Activated T-helper 1 cell treated with anti-CD3 and anti-CD28 coated beads, Interleukin-2, amount 50 U/mL, for 16 hours (primary cell): ENCODE data around the gene SFI1.
"Not testable (repeated sequence)": the region's sequence is repeated elsewhere in the genome, so short reads cannot be mapped to it uniquely, and the experiment has no call there.

Experiments
- DNase-seq, 2 donors: peaks; one replicate each; pipeline ENCODE4 v3.0.0-alpha.2; 2020; ENCODE audit warnings: low read depth in 1 of 2, low spot score in 1 of 2

Gene SFI1

DNA sequence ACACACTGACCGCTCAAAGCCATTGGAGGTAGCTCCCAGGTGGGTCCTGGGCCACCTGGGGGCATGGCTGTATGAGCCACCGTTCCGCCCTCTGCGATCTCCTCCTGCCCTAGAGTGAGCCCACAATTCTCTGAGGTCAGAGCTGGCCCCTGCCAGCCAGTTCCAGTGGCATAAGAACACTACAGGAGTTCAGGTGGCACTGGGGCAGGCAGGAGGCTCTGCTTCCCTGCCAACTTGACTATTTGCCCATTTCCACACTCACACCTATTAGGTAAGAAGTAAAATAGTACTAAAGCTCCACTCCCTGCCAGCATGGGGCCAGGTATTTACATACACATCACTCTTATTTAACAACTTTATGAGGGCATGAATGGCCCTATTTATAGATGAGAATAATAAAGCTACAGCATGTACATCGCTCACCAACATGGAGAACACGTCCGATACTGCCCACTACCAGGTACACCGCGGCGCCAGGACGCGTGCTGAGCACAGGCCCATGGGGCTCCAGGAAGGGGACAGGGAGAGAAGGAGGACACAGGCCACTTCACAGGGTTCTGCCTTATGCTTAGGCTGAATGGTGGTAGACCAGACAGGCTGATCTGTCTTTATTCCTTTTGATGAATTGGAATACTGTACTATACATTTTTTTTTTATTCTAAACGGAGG, 139.4 kb downstream of the SFI1 start:
- DNase-seq = no peak

DNA sequence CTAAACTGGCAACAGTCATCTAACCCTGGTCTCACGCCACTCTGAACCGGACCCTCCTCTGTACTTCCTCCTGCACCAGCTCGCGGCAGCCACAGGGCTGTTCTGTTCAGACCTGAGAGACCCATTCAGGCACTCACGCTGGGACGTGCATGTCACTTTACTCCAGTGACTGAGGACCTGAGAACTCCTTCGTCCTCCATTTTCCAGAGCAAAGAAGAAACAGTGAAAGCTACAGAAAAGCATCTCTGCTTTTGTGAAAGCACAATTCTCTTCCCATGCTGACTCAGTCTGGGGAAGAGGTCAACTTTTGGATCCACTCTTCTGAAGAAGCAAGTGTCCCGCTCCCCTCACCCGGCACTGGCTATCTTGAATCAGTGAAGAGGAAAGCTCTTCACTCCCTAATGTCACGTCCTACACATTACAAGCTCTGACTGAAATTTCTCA, 141.1 kb downstream of the SFI1 start:
- no peak for DNase-seq

DNA sequence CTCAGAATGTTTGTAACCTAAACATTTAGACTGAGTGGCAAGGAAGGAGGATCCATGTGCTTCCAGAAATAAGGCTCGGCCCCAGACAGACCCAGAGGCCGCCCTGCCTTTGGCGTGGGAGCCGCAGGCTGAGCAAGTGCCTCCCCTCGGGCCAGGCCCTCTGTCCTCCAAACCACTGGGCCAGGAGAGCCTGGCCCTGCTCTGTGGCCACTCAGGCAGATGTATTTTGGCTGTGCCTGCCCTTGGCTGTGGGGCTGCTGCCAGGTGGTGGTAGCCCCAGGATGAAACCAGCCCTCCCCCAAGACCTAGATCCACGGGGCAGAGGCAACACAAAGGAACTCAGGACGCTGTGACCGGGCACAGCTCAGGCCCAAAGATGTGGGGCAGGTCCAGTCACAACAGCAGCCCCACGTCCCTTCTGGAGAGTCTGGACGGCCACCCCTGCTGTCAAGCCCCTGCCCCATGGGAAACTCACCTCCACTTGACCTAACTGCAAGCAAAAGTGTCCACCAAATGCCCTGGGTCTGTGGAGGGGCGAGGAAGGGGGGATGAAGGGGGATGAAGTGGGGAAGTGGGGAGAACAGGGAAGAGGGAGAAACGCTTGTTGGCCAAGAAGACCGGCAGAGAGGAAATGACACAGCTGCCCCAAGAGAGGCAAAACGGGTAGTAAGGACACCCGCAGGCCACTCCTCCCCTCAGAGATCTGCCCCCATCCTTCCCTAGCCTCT, 141.7 kb downstream of the SFI1 start:
- DNase-seq = no peak

DNA sequence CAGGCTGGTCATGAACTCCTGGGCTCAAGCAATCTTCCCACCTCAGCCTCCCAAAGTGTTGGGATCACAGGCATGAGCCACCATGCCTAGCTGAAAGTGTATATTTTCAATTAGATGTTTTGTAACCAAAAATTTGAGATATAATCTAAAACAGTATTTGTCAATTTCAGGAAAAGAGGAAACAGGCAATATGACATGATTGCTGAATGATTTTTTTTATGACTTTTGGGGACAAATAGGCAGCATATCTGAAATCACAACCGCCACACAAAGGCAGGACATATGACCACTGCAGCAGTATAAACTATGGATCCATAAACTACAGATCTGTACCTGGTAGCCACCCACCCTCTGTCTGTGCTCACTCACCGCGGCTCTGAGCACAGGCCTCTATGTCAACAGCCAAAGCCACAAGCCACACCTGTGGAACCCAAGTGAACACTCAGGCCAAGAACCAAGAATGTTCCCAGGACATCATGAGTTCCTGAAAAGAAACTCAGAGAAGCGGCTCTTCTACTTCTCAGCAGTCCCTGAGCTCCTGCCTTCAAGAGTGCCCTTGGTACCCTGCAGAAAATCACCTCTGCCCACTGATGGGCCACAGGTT, 143.2 kb downstream of the SFI1 start:
- no peak for DNase-seq

DNA sequence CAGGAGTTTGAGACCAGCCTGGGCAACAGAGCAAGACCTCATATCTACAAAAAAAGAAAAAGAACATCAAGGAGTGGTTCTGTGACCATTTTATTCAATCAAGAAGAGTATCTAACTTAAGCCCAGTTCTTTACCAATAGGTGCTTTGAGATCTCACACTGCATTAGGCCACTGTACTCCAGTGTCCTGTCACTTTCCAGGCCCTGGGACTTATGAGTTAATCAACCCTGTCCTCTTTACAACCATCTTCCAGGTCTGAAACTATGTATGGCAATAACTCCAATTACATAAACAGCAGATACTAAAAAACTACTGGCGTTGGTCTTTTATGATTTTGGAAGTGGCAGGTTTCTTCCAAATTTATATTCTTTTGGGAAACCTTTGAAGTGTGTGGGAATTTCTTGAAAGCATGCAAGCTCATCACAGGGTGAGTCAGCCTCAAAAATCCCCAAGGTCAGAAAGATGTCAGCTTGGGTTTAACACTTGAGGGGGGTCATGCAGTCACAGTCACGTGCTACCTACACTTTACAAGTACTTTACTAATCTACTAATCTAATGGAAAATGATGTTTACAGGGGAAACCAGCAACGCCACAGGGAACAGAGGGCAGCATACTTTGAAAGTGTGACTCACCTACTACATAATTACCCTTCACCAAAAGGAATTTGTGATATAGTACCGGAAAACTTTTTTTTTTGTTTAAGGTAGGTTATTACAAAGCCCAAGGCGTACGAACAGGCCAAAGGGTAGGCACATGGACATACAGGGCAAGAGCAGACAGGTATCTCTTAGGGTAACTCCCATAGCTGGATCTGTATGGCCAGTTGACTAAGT, 150.1 kb downstream of the SFI1 start:
- DNase-seq = no peak

DNA sequence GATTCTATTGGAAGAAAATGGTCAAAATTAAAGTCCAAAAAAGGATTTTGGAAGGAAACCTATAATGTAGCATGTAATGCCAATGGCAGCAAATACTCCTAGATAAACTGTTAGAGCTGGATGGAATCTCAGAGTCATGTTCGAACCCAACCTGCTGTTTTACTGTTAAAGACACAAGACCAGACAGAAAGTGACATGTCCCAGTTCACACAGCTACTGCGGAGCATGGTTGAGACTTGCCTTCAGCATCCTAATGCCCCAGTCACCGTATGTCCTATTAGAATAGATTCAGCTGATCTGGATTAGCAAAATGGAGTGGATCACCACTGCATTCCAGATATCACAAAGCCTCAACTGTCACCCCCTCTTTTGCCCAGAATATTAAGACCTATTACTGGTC, 150.7 kb downstream of the SFI1 start:
- no peak for DNase-seq

DNA sequence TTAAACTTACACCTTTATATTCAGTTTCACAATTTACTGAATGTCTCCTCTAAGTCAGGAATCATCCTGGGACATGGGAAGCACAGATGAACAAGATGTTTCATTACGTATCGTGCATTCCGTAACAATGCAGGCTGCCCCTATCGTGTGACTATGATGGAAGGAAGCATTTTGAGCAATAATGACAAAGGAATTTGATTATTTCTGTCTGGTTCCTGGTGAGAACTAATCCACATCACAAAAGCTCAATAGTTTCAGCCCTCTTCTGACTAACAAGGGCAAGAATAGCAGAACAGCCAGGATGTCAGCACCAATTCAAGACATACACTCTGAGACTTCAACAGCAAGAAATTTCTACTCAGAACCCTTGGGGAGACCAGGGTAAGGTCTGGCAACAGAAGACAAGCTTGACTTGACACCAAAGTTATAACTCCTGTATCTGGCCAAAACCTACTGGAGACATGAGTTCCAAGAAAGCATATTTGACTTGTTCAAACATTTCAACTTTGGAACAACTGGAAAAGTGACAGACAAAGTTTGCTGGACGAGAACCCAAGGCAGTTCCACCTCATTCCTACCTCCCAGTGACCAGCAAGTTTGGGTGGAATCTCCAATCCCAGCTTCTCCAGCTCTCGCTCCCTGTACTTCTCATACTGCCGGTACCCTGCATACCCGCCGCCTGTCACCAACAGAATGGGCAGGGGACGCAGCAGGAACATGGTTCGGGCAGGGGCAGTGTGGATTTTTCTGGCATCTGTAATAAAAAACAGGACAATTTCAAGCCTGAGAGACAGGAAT, 151.4 kb downstream of the SFI1 start:
- no peak for DNase-seq

DNA sequence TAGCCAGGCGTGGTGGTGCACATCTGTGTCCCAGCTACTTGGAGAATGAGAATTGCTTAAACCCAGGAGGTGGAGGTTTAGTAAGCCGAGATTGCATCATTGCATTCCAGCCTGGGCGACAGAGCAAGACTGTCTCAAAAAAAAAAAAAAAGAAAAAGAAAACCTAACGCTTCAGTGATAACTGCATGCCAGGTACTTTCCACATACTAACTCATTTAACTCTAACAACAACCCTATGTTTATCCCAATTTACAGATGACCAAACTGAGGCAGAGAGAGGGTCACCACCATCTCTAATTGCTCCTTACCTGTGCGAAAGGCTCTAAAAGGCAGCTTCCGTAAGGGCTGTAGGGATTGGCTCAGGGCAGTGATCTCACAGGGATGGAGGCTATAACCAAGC, 154.1 kb downstream of the SFI1 start:
- DNase-seq = no peak

DNA sequence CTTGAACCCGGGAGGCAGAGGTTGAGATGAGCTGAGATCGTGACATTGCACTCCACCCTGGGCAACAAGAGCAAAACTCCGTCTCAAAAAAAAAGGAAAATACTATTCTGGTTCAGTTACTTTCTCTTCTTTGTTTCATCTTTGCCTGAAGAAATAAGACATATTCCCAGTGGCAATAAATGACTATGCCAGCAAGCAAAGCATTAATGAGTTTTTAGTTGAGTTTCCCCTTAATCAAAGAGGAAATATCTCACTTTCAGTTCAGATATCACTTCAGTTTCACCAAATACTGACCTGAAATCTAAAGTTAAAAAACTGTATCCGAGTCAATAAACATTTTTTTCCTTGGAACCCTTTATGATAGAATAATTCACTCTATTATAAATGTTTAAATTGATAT, 155.3 kb downstream of the SFI1 start:
- no peak for DNase-seq

DNA sequence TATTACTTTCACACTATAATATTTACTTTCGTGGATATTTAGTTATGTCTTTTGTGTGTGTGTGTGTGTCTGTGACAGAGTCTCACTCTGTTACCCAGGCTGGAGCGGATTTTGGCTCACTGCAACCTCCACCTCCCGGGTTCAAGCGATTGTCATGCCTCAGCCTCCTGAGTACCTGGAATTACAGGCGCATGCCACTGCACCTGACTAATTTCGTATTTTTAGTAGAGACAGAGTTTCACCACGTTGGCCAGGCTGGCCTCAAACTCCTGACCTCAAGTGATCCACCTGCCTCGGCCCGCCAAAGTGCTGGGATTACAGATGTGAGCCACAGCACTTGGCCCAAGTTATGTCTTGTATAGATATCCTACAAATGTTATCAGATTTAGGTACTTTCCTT, 155.8 kb downstream of the SFI1 start:
- no peak for DNase-seq

DNA sequence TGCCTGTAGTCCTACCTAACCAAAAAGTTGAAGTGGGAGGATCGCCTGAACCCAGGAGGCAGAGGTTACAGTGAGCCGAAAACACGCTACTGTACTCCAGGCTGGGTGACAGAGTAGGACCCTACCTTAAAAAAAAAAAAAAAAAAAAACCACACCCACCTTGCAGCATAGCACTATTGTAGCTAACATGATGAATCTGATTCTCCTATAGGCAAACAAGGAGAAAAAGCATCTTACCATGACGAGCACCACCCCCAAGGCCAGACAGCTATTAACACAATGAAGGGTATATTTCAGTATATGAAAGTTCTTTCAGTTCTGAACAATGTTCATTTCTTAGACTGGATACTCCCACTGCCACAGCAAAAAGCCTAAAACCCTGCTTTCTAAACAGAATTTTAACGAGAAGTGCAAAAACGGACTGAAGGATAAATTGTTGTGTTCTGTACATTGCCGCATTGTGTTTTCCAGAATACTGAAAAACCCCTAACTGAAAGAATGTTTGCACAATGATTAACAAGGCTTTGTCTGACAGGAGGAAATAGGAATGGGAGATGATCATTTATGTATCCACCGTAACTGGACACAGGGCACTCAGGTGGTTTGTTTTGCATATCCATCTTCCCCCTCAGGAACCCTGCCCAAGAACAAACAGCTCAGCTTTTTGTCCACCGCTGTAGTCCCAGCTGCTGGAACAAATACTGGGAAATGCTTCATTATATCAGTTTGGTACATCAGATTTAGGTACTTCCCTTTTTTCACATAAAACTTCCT, 156.8 kb downstream of the SFI1 start:
- DNase-seq = no peak

DNA sequence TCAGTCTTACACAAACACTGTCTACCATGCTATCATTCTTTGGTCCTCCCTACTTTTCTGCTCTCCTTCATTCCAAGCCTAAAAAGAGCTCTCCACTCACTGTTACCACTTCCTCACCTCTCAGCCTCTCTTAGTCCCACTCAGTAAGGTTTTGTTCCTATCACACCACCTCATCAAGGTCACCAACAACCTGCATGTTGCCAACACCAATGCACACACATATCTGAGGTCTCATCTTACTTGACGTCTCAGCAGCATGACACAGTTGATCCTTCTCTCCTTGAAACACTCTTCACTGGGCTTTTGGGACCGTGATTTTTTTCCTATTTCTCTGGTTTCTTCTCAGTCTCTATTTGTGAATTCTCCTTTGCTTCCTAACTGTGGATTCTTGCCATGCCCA, 157.6 kb downstream of the SFI1 start:
- DNase-seq = no peak

DNA sequence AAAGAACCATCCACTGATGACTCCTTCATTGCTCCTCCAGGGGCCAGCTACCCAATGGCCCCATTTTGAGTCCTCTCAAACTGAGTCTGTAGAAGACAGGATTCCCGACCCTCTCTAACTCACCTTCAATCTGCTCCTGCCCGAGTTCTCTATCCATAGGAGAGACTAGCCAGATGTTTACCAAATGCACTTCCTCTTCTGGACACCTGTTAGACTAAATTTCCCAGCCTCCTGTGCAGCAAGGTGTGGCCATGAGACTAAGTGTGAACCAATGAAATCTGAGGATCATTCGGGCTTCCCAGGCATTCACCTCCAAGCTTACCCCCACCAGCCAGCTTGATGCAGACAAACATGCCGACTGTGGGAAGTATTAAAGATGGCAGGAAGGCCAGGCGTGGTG, 158.1 kb downstream of the SFI1 start:
- no peak for DNase-seq

DNA sequence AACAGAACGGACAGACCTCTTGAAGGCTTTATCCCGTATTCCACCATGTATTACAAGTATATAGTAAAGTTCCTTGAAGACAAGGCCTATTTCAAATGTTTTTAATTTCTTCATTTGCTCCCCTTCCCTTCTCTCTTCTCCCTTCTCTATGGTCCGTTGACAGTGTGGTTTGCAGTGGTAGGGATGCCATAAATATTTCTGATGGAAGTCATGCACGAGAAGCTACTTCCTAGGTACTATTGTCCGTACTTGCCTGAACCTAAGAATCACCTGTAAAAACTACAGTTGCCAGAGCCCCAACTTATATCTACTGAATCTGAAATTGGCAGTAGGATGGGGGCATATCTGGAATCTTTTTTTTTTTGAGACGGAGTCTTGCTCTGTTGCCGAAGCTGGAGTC, 162.9 kb downstream of the SFI1 start:
- no peak for DNase-seq

DNA sequence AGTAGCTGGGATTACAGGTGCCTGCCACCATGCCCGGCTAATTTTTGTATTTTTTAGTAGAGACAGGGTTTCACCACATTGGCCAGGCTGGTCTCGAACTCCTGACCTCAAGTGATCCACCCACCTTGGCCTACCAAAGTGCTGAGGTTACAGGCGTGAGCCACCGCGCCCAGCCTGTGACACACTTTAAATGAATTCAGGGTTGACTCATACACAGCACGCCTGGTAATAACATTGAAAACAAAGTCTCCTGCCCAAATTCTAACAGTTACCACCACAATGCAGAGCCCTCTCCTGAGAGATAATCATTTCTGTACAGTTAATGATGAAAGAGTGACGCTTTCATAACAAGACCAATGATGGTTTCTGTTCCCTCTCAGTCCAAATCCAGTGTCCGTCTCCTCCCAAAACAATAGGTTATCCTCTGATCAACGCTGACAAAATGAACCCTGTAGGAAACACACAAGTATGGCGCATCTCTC, 164.6 kb downstream of the SFI1 start:
- not testable (repeated sequence) for DNase-seq

DNA sequence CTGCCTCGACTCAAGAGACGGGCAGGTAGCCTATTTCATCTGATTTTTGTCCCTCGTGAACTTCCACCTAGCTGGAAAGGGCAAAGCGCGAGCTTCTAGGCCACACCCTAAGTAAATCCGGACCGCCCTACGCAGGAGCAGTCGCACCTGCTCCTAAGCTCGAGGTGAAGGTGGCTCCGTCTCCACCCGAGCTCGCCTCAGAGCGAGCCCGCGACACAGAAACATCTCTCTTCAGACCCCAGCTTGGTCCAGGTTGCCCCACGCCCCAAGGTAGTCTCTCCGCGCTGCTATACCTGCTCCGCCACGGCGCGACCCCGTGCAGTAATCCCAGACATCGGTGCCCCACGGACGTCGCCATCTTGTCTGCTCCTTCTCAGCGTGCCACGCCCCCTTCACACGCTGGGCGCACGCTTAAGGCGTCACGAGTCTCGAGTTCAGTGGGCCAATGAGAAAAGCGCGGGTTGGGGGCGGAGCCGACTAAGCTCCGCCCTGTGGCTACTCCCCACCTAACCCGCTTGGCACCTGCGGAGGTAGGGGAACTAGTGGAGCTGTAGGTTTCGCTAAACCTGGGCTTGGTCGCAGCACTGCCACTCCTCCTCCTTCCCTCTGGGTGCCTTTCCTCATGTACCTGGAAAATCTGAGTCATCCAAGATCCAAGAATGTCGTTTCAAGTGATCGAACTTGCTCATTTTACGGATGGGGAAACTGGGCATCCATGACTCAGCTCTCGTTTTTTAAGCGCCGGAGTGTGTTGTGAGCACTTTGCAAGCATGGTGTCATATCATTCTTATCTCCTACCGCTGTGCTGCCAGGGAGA, 165.7 kb downstream of the SFI1 start, which contains the start of gene PISD:
PISD (minus strand) TSS at position 365 of the 817 bp plus-strand sequence; CDS start at position 358, 7 bp downstream.
- DNase-seq = peak; percentile 93 to 95

DNA sequence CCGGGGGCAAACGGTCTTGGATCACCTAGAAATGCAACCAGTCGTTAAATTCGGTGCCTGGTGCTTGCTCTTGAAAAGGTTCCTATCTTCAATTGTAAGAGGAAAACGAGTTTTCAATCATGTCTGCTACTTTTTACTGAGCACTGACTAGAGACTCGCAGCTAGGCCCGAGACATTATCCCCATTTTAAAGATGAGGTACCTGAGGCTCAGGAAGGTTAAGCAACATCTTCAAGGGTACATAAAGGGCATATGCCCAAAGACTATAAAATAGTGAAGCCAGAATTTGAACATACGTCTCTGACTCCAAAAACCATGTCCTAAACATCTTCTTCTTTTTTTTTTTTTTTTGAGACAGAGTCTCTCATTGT, 166.3 kb downstream of the SFI1 start:
- DNase-seq = no peak
